Activated gamma-delta T cell treated with Interleukin-2 at 50 U/mL for 16 hours (primary cell): ENCODE data around the gene ENTPD8.
A peak's percentile ranks its signal among the peaks of the same experiment; 100 is the strongest.
"Not testable (repeated sequence)": the region's sequence is repeated elsewhere in the genome, so short reads cannot be mapped to it uniquely, and the experiment has no call there.

Experiments used
- DNase-seq: peaks from one replicate; pipeline ENCODE4 v3.0.0-alpha.2; 2020

Gene ENTPD8

GRCh38 chr9:137457406-137458193, 16.4 kb upstream of the ENTPD8 start:
- no peak for DNase-seq

- DNase-seq, result no peak
These were observed 15.8 kb upstream of the ENTPD8 start for GRCh38 chr9:137456864-137457405.

- DNase-seq, result no peak
These were observed 15.1 kb upstream of the ENTPD8 start for GRCh38 chr9:137456061-137456863.

- no peak for DNase-seq
These were observed 14.3 kb upstream of the ENTPD8 start for GRCh38 chr9:137455359-137455991.

GRCh38 chr9:137454597-137455358, 13.6 kb upstream of the ENTPD8 start:
- no peak for DNase-seq

- no peak for DNase-seq
These were observed 13.0 kb upstream of the ENTPD8 start for GRCh38 chr9:137454145-137454596.

- no peak for DNase-seq
These were observed 12.5 kb upstream of the ENTPD8 start for GRCh38 chr9:137453643-137454081.

GRCh38 chr9:137452761-137453642, 11.8 kb upstream of the ENTPD8 start:
- no peak for DNase-seq

GRCh38 chr9:137452006-137452760, 11.0 kb upstream of the ENTPD8 start:
- no peak for DNase-seq

- DNase-seq, result not testable (repeated sequence)
These were observed 10.3 kb upstream of the ENTPD8 start for GRCh38 chr9:137451264-137452005.

- peak; percentile 66 for DNase-seq
These were observed 9.5 kb upstream of the ENTPD8 start for GRCh38 chr9:137450539-137451222.

GRCh38 chr9:137449931-137450538, 8.9 kb upstream of the ENTPD8 start:
- DNase-seq, result peak; percentile 50

GRCh38 chr9:137449081-137449844, 8.1 kb upstream of the ENTPD8 start:
- no peak for DNase-seq

GRCh38 chr9:137448602-137448962, 7.4 kb upstream of the ENTPD8 start:
- no peak for DNase-seq

- no peak for DNase-seq
These were observed 6.8 kb upstream of the ENTPD8 start for GRCh38 chr9:137447722-137448601.

GRCh38 chr9:137446851-137447471, 5.8 kb upstream of the ENTPD8 start:
- DNase-seq, result no peak
